Spleen (tissue), 11 donors: Measurements from ENCODE around the gene ADCY2. TPM values are rescaled to one million over a fixed set of nuclear protein-coding genes. Genes with fewer than 3 reads are reported as not detected.

ENCODE experiments used
- DNase-seq: peaks from one replicate; pipeline ENCODE4 v3.0.0-alpha.2; 2020
- H3K27ac ChIP-seq, 8 donors: fragments of 200-600 bp; sonication (generic) in 7 of 8; 1 replicate in 4 of 8; 2 replicates in 4 of 8; pipeline versions ENCODE4 v1.5.0 to v1.8.0; 2016 to 2021; ENCODE audit warnings: inconsistent platforms in 4 of 8, mild to moderate bottlenecking in 4 of 8, moderate library complexity in 1 of 8
- H3K27me3 ChIP-seq, 7 donors: fragments of 200-600 bp; sonication (generic) in 6 of 7; replicated peaks in 1 of 7; 1 replicate in 4 of 7; 2 replicates in 3 of 7; pipeline versions ENCODE4 v1.5.0 to v1.8.0; 2016 to 2021; ENCODE audit warnings: inconsistent platforms in 3 of 7, mild to moderate bottlenecking in 1 of 7
- H3K36me3 ChIP-seq, 6 donors: fragments of 200-600 bp; sonication (generic) in 5 of 6; 1 replicate in 4 of 6; 2 replicates in 2 of 6; pipeline versions ENCODE4 v1.5.0 to v1.8.0; 2016 to 2021; ENCODE audit warnings: inconsistent platforms in 2 of 6
- H3K4me1 ChIP-seq, 6 donors: fragments of 200-600 bp; sonication (generic) in 5 of 6; 1 replicate in 3 of 6; 2 replicates in 3 of 6; pipeline versions ENCODE4 v1.5.0 to v1.8.0; 2016 to 2021; ENCODE audit warnings: inconsistent platforms in 3 of 6
- H3K4me3 ChIP-seq, 8 donors: fragments of 200-600 bp; sonication (generic) in 7 of 8; 1 replicate in 4 of 8; 2 replicates in 4 of 8; pipeline versions ENCODE4 v1.5.0 to v1.8.0; 2016 to 2021; ENCODE audit warnings: inconsistent platforms in 4 of 8, mild to moderate bottlenecking in 4 of 8, moderate library complexity in 2 of 8
- H3K9me3 ChIP-seq, 8 donors: fragments of 200-600 bp; sonication (generic) in 7 of 8; 1 replicate in 4 of 8; 2 replicates in 4 of 8; pipeline versions ENCODE4 v1.5.0 to v1.8.0; 2016 to 2021; ENCODE audit warnings: inconsistent platforms in 4 of 8
- POLR2A ChIP-seq, 3 donors: fragments of 450-650 bp; IDR thresholded peaks; one replicate each; pipeline ENCODE4 v1.5.1; 2017; ENCODE audit warnings: antibody characterized with exemption in 3 of 3, mild to moderate bottlenecking in 1 of 3
- POLR2AphosphoS5 ChIP-seq, 3 donors: sonication (generic); formaldehyde crosslinking; IDR thresholded peaks; one replicate each; pipeline ENCODE4 v1.5.1; 2017; ENCODE audit warnings: antibody characterized with exemption in 3 of 3
- WGBS, 5 donors: extraction: QIAGEN DNeasy Blood & Tissue Kit in 3 of 5; methylation state at CpG; one replicate each; pipeline versions ENCODE4 v1.1.5 to v1.1.7; 2013 to 2018; 5-methylcytosine and 5-hydroxymethylcytosine counted together
- intact Hi-C: fragments of 100-400 bp; cut with DNase I; formaldehyde crosslinking; loops from one replicate; pipeline ENCODE4 v1.15.0; 2023; ENCODE audit warnings: low total_unique reads
- polyA plus RNA-seq, 3 donors: library from polyadenylated mRNA; stranded (reverse); fragments of 200-250 nt; gene quantifications; one replicate each; pipeline ENCODE4 v1.2.1, GENCODE V29; 2013
- total RNA-seq, 7 donors: library from RNA; depleted of rRNA in 3 of 7; stranded (reverse); fragments of >200 nt in 3 of 7; fragmentation: NEBNext Ultra II Directional in 4 of 7; extraction: Animal tissue kit (Norgen Biotek cat#: 25700) in 4 of 7; gene quantifications; one replicate each; pipeline versions ENCODE4 v1.1.0 to v1.2.1, GENCODE V29; 2016 to 2021
- TF ChIP-seq, protein P1 (sequence below), 11 experiments: fragments of 200-600 bp in 7 of 11; fragments of 450-650 bp in 4 of 11; sonication (generic) in 4 of 11; IDR thresholded peaks in 8 of 11; conservative IDR thresholded peaks in 3 of 11; 1 replicate in 7 of 11; 2 replicates in 4 of 11; pipeline versions ENCODE4 v1.4.0 to v1.8.0; 2016 to 2021; ENCODE audit warnings: antibody characterized with exemption in 11 of 11, inconsistent platforms in 4 of 11, mild to moderate bottlenecking in 1 of 11
- donor health status: healthy with polysubstance abuse.
- donor health status: DM: no; HTN: no; CAD: no; lungs with moderate emphysema.
- donor health status: DM: no; HTN: no; CAD: no.
- donor health status: Bipolar disorder and iron deficiency.
- donor health status: healthy.
- donor health status: DM: no; HTN: no; CAD: no.
- donor health status: DM: yes; HTN: yes; CAD: no.

Gene ADCY2
- total and polyA plus RNA-seq, 10 donors, result 0.02 to 1.5 (median 0.18) TPM

DNA sequence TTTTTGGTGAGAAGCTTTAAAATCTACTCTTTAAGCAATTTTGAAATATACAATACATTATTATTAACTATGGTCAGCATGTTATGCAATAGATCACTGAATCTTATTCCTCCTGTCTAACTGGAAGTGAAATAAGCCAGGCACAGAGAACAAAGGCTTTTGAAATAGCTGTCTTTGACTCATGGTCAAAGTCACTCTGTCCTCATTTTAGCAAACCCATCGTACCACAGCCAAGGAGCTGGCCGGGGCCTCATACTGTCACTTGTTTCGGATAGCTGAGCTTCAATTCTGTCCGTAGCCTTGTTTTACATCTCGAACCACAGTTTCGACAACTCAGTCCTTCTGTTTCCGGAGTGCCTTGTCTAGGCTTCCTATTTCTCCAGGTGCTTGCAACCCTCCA lies 19.2 kb downstream of the ADCY2 start:
- Histone ChIP-seq H3K27me3 (peaks cover 0 to 7% (median 0%) of the 10 kb centered on the region in 7 donors), H3K4me1 (no peaks in the 10 kb centered on the region), H3K27ac (no peak overlapping the region), H3K9me3 (no peaks in the 10 kb centered on the region), H3K4me3 (no peak overlapping the region), H3K36me3 (no peaks in the 10 kb centered on the region)
- TF ChIP-seq POLR2AphosphoS5 (IDR thresholded peaks at IDR 0.05) (no peak), POLR2A (IDR thresholded peaks at IDR 0.05) (no peak)
- TF ChIP-seq, protein P1, sequence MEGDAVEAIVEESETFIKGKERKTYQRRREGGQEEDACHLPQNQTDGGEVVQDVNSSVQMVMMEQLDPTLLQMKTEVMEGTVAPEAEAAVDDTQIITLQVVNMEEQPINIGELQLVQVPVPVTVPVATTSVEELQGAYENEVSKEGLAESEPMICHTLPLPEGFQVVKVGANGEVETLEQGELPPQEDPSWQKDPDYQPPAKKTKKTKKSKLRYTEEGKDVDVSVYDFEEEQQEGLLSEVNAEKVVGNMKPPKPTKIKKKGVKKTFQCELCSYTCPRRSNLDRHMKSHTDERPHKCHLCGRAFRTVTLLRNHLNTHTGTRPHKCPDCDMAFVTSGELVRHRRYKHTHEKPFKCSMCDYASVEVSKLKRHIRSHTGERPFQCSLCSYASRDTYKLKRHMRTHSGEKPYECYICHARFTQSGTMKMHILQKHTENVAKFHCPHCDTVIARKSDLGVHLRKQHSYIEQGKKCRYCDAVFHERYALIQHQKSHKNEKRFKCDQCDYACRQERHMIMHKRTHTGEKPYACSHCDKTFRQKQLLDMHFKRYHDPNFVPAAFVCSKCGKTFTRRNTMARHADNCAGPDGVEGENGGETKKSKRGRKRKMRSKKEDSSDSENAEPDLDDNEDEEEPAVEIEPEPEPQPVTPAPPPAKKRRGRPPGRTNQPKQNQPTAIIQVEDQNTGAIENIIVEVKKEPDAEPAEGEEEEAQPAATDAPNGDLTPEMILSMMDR (IDR thresholded peaks at IDR 0.05 in 8 of 11, conservative IDR thresholded peaks at IDR 0.05 in 3 of 11), result no peak
- intact Hi-C loops, result no loop called here
- no peak for DNase-seq
- WGBS, 5 donors, result 84 to 90% (median 88%) methylated on average over 7 of the region's 7 CpGs

DNA sequence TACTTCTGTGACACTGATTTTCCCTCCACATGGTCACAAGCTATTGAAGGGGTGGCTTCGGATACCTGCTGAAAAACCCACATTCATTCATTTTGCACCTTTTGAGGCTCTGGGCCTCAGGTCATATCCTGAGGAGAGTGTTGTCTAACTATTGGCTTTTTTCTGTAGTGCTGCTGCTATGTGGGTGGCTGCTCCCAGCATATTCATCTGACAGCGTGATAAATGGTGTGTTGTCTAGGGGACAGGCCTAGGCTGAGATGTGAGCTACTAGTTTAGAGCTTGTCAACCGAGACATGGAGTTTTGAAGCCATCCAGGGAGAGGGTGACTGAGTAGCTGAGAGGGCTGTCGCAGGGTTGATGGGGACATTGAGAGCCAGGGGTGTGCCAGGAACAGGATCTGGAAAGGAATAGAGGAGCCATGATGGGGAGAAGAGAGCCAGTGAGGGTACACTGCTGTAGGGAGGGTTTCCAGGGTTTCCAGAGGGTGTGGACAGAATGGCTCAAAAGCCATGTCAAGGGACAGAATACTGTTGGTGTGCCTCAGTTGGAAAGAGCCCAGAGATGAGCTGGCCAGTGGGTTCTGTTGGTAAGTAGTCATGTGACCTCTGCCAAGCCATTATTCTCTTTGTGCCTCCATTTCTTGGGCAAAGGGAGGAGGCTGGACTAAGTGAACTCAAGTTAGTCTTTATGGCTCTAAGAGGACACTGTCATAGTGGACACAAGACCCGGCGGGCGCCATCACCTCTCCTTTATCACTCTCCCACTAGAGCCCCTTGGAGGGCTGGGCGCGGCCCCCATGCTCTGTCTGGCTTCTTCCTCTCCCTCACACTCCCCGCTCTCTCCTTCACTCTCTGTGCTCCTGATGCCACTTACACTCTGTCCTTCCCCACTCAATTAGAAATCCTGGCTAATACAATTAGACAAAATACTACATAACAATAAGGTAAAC lies 19.9 kb downstream of the ADCY2 start:
- DNase-seq, result no peak
- WGBS, 5 donors, result 88 to 92% (median 91%) methylated on average over 10 of the region's 10 CpGs

DNA sequence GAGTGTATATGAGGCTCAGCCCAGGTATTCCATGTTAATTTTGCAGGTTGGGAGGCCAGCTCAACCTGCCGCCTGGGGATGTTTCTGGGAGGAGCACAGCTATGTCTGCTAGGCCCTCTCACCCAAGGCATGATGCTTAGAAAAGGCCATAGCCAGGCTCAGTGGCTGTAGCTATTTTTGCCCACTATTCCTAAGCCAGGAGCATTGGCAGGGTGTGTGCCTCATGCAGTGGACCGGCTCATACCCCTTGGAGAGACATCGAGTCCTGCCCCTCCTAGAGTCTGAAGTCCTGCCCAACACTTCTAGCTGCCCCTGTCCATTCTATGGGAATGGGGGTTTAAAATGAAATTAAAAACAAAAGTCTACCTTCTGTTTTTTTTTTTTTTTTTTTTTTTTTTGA lies 22.3 kb downstream of the ADCY2 start:
- intact Hi-C loops, result no loop called here
- no peak overlapping the region for H3K27ac ChIP-seq
- H3K4me1 ChIP-seq, result no peaks in the 10 kb centered on the region
- DNase-seq, result no peak
- no peaks in the 10 kb centered on the region for H3K9me3 ChIP-seq
- TF ChIP-seq, protein P1 (IDR thresholded peaks at IDR 0.05 in 8 of 11, conservative IDR thresholded peaks at IDR 0.05 in 3 of 11), result no peak
- TF ChIP-seq POLR2A (IDR thresholded peaks at IDR 0.05), result no peak
- TF ChIP-seq POLR2AphosphoS5 (IDR thresholded peaks at IDR 0.05), result no peak
- no peaks in the 10 kb centered on the region for H3K36me3 ChIP-seq
- 88 to 97% (median 93%) methylated on average over 3 of the region's 3 CpGs for WGBS, 5 donors
- no peak overlapping the region for H3K4me3 ChIP-seq
- peaks cover 0 to 19% (median 0%) of the 10 kb centered on the region in 7 donors for H3K27me3 ChIP-seq

More for the DNA sequence above, 19.9 kb downstream of the ADCY2 start:
- intact Hi-C loops, result no loop called here
- peaks cover 0 to 14% (median 0%) of the 10 kb centered on the region in 7 donors for H3K27me3 ChIP-seq
- TF ChIP-seq, protein P1 (IDR thresholded peaks at IDR 0.05 in 8 of 11, conservative IDR thresholded peaks at IDR 0.05 in 3 of 11), result no peak
- TF ChIP-seq POLR2AphosphoS5 (IDR thresholded peaks at IDR 0.05) (no peak), POLR2A (IDR thresholded peaks at IDR 0.05) (no peak)
- no peak overlapping the region for H3K4me3 ChIP-seq
- H3K4me1 ChIP-seq, result no peaks in the 10 kb centered on the region
- H3K36me3 ChIP-seq, result no peaks in the 10 kb centered on the region
- H3K27ac ChIP-seq, result no peak overlapping the region
- H3K9me3 ChIP-seq, result no peaks in the 10 kb centered on the region

DNA sequence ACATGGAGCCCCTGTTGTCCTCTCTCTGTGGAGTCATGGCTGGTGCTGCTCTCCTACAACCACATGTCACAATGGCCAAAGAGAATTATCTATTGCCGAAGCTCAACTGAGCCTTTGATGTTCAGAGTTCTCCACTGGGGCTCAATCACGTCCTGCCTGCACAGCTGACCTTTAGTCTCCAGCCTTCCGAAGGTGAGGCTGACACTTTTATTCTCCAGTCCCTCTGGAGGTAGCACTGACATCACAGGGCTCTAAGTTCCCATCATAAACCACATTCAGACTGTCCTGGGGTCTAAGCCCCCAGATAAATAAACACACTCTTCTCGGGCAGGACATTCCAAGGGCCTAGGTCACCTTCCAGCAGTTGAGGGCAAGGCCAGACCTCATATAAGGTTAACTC lies 23.4 kb downstream of the ADCY2 start:
- no peaks in the 10 kb centered on the region for H3K9me3 ChIP-seq
- H3K4me1 ChIP-seq, result no peaks in the 10 kb centered on the region
- 44 to 54% (median 49%) methylated on average over 4 of the region's 4 CpGs for WGBS, 5 donors
- intact Hi-C loops, result no loop called here
- no peaks in the 10 kb centered on the region for H3K36me3 ChIP-seq
- no peak overlapping the region for H3K4me3 ChIP-seq
- DNase-seq, result no peak
- H3K27me3 ChIP-seq, result peaks cover 0 to 19% (median 0%) of the 10 kb centered on the region in 7 donors
- H3K27ac ChIP-seq, result no peak overlapping the region
- TF ChIP-seq POLR2A (IDR thresholded peaks at IDR 0.05) (no peak), POLR2AphosphoS5 (IDR thresholded peaks at IDR 0.05) (no peak)
- TF ChIP-seq, protein P1 (IDR thresholded peaks at IDR 0.05 in 8 of 11, conservative IDR thresholded peaks at IDR 0.05 in 3 of 11), result no peak
